Endodermal cell (in vitro differentiated cells): ENCODE measurements around the gene CCDC60. TPM values are rescaled to one million over a fixed set of nuclear protein-coding genes. Genes with fewer than 3 reads are reported as not detected.

Experiments
- DNase-seq: peaks from one replicate; pipeline ENCODE4 v3.0.0-alpha.2; 2017
- H3K27ac ChIP-seq: 2 replicates; pipeline ENCODE4 v1.5.1; 2013; ENCODE audit warnings: mild to moderate bottlenecking, low read depth, low read length, moderate library complexity
- H3K27me3 ChIP-seq: 2 replicates; pipeline ENCODE4 v1.6.1; 2013; ENCODE audit warnings: mild to moderate bottlenecking, low read length, moderate library complexity; ENCODE audit not compliant: insufficient read depth, control insufficient read depth, poor library complexity, severe bottlenecking
- H3K36me3 ChIP-seq: 2 replicates; pipeline ENCODE4 v1.7.0; 2013; ENCODE audit warnings: mild to moderate bottlenecking, low read length, moderate library complexity; ENCODE audit not compliant: control insufficient read depth, insufficient read depth
- H3K4me1 ChIP-seq: one replicate; pipeline ENCODE4 v1.7.0; 2013; ENCODE audit warnings: low read length; ENCODE audit not compliant: control insufficient read depth, insufficient read depth
- H3K4me3 ChIP-seq: 2 replicates; pipeline ENCODE4 v1.5.1; 2013; ENCODE audit warnings: mild to moderate bottlenecking, low read length, moderate library complexity
- H3K9ac ChIP-seq: 2 replicates; pipeline ENCODE4 v1.6.1; 2013; ENCODE audit warnings: mild to moderate bottlenecking, low read length, moderate library complexity; ENCODE audit not compliant: poor library complexity, severe bottlenecking; ENCODE audit errors: extremely low read depth
- H3K9me3 ChIP-seq: 2 replicates; pipeline ENCODE4 v1.6.1; 2013; ENCODE audit warnings: mild to moderate bottlenecking, low read length, moderate library complexity; ENCODE audit not compliant: control insufficient read depth
- H3K27ac Mint-ChIP-seq: 2 replicates; pipeline ENCODE4 v1.8.0; 2020; ENCODE audit warnings: mixed read lengths
- H3K27me3 Mint-ChIP-seq: 2 replicates; pipeline ENCODE4 v1.8.0; 2021; ENCODE audit warnings: mild to moderate bottlenecking, mixed read lengths; ENCODE audit not compliant: insufficient read depth
- H3K36me3 Mint-ChIP-seq: 2 replicates; pipeline ENCODE4 v1.8.0; 2020; ENCODE audit warnings: low read depth, mixed read lengths
- H3K4me1 Mint-ChIP-seq: 2 replicates; pipeline ENCODE4 v1.8.0; 2020; ENCODE audit warnings: mixed read lengths
- H3K4me3 Mint-ChIP-seq: 2 replicates; pipeline ENCODE4 v1.8.0; 2020; ENCODE audit warnings: mild to moderate bottlenecking, moderate library complexity, mixed read lengths
- H3K9me3 Mint-ChIP-seq: 2 replicates; pipeline ENCODE4 v1.8.0; 2020; ENCODE audit warnings: mild to moderate bottlenecking, mixed read lengths
- CTCF ChIP-seq: fragments of 200-600 bp; sonication (generic); conservative IDR thresholded peaks from 2 replicates; pipeline ENCODE4 v1.5.0; 2021; ENCODE audit warnings: antibody characterized with exemption, mild to moderate bottlenecking
- WGBS, 2 experiments: methylation state at CpG; one replicate each; pipeline versions ENCODE4 v1.1.5 to v1.1.7; 2013; ENCODE audit warnings: missing lambda C conversion rate in 2 of 2, mixed read lengths in 1 of 2; ENCODE audit not compliant: insufficient coverage in 1 of 2, insufficient read length in 1 of 2; 5-methylcytosine and 5-hydroxymethylcytosine counted together
- total RNA-seq, 2 donors: library from RNA; stranded (reverse); fragmentation: NEBNext Ultra II Directional in 1 of 2; extraction: Animal tissue kit (Norgen Biotek cat#: 25700) in 1 of 2; gene quantifications; 2 replicates in 1 of 2; 3 replicates in 1 of 2; pipeline ENCODE4 v1.2.1, GENCODE V29; 2021

The CCDC60 gene
- total RNA-seq, 2 donors from 2014 or later, result 0.73 to 1.2 TPM

GRCh38 chr12:119311878-119312277, 22.7 kb upstream of the CCDC60 start:
- Histone ChIP-seq H3K4me3 (no peak overlapping the region), H3K27ac (no peak overlapping the region), H3K9me3 (peaks cover 11% of the 10 kb centered on the region), H3K27me3 (peaks cover 31% of the 10 kb centered on the region), H3K9ac (no peak overlapping the region), H3K4me1 (no peaks in the 10 kb centered on the region), H3K36me3 (no peaks in the 10 kb centered on the region)
- Mint-ChIP-seq H3K27ac (no peak overlapping the region), H3K27me3 (peaks cover 49% of the 10 kb centered on the region), H3K36me3 (no peaks in the 10 kb centered on the region), H3K4me1 (peaks cover 6% of the 10 kb centered on the region), H3K4me3 (no peak overlapping the region), H3K9me3 (peaks cover 2% of the 10 kb centered on the region)
- no peak for DNase-seq
- TF ChIP-seq CTCF, result no peak
- WGBS, 2 experiments, result 78 to 85% methylated on average over 3 to 4 of the region's 4 CpGs

DNA sequence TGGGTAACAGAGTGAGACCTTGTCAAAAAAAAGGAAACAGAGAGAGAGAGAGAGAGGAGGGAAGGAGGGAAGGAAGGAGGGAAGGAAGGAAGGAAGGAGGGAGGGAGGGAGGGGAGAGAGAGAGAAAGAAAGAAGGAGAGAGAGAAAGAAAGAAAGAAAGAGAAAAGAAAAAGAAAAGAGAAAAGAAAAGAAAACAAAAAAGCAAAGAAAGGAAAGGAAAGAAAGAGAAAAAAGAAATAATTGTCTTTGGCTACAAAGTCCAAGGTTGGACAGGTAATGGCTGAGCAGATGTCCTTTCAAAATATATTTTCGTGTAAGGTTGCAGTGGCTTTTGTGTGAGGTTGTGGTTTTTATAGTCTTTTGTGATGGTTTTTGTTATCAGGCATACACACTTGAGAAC, 21.6 kb upstream of the CCDC60 start:
- peaks cover 6% of the 10 kb centered on the region for H3K4me1 Mint-ChIP-seq
- no peak overlapping the region for H3K27ac Mint-ChIP-seq
- H3K27ac ChIP-seq, result no peak overlapping the region

DNA sequence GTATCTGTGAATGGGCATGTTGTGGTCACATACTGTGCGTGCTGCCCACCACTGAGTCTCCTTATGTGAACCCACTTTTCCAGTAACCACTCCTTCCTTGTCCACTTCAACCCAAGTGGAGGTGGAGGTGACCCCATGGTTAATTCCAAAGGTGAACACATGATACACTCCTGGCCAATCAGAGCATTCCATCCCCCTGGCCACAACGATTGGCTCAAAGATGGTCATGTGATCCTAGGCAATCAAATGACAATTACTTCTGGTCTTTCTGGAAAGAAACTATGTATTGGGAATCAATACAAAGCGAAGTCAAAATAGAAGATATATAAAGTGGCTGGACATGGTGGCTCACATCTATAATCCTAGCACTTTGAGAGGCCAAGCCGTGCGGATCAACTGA, 20.2 kb upstream of the CCDC60 start:
- no peak overlapping the region for H3K4me3 Mint-ChIP-seq
- no peak for DNase-seq
- H3K4me1 Mint-ChIP-seq, result peaks cover 6% of the 10 kb centered on the region
- peaks cover 50% of the 10 kb centered on the region for H3K27me3 Mint-ChIP-seq
- no peak for TF ChIP-seq CTCF
- Histone ChIP-seq H3K36me3 (no peaks in the 10 kb centered on the region), H3K4me1 (no peaks in the 10 kb centered on the region), H3K27ac (no peak overlapping the region), H3K9ac (no peak overlapping the region), H3K27me3 (peaks cover 36% of the 10 kb centered on the region), H3K4me3 (no peak overlapping the region), H3K9me3 (peaks cover 5% of the 10 kb centered on the region)
- H3K27ac Mint-ChIP-seq, result no peak overlapping the region
- H3K9me3 Mint-ChIP-seq, result no peaks in the 10 kb centered on the region
- WGBS, 2 experiments, result 99 to 100% methylated on average over 4 to 5 of the region's 5 CpGs
- no peaks in the 10 kb centered on the region for H3K36me3 Mint-ChIP-seq

More for the DNA sequence above, 21.6 kb upstream of the CCDC60 start:
- no peaks in the 10 kb centered on the region for H3K36me3 Mint-ChIP-seq
- Histone ChIP-seq H3K36me3 (no peaks in the 10 kb centered on the region), H3K4me1 (no peaks in the 10 kb centered on the region), H3K4me3 (no peak overlapping the region), H3K9me3 (peaks cover 6% of the 10 kb centered on the region), H3K9ac (no peak overlapping the region), H3K27me3 (peaks cover 31% of the 10 kb centered on the region)
- no peak for DNase-seq
- no peak overlapping the region for H3K4me3 Mint-ChIP-seq
- H3K9me3 Mint-ChIP-seq, result no peaks in the 10 kb centered on the region
- 56% methylated on average over 1 of the region's 1 CpG; no CpG with 5 or more reads in 1 of the 2 experiments for WGBS, 2 experiments
- H3K27me3 Mint-ChIP-seq, result peaks cover 49% of the 10 kb centered on the region
- TF ChIP-seq CTCF, result no peak
